ENCODE data around the gene GABPB1. TPM values are rescaled to one million over a fixed set of nuclear protein-coding genes. Genes with fewer than 3 reads are reported as not detected.

Gene GABPB1
- total and polyA plus RNA-seq, 10 of the 15 experiments (the other 5 are each of a cell fraction or from before 2014, with no cell fraction given): 13.9 to 48.2 (median 39.8) TPM

DNA sequence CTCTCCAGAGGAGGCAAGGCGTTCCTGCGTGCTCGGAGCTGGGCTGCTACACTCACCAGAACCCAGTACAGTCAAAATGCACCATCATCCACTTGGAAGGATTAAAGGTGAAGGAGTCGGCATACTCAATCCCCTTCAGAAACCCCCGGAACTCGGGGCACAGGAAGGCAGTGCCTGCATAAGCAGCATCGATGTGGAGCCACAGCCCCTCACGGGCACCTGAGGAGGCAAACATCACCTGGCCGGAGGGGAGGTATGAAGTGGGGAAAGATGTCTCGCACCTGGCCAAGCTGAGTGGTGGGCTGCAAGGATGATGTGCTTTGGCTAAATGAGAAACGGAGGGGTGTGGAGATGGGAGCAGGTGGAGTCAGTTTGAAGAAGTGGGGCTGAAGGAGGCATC, 102.4 kb downstream of the GABPB1 start:
- Histone ChIP-seq H3K4me1 (ENCODE audit: control insufficient read depth, insufficient read depth, low read length) (peaks cover 5% of the 10 kb centered on the region), H3K27ac (ENCODE audit: control insufficient read depth, insufficient read depth) (no peak overlapping the region), H3K4me3 (no peak overlapping the region), H2AFZ (ENCODE audit: control insufficient read depth, low read depth, low read length) (no peak overlapping the region), H4K20me1 (ENCODE audit: control insufficient read depth, insufficient read depth) (no peaks in the 10 kb centered on the region), H3K9ac (ENCODE audit: control insufficient read depth, insufficient read depth, low read length) (no peak overlapping the region), H3K79me2 (ENCODE audit: control insufficient read depth, insufficient read depth, low read length) (no peaks in the 10 kb centered on the region), H3K27me3 (replicated peaks in 1 of 2; ENCODE audit: control insufficient read depth in 2 of 2, insufficient read depth in 2 of 2, low read length in 1 of 2) (no peaks in the 10 kb centered on the region; a peak in 1 of 4 replicates), H3K9me3 (replicated peaks; ENCODE audit: control insufficient read depth, insufficient read depth, low read length) (no peaks in the 10 kb centered on the region), H3K4me2 (ENCODE audit: control insufficient read depth, insufficient read depth) (no peak overlapping the region), H3K36me3 (ENCODE audit: control insufficient read depth in 2 of 2, insufficient read depth in 2 of 2, low read length in 1 of 2) (no peaks in the 10 kb centered on the region)
- ChIA-PET POLR2A (no interaction called here), SMC1A (ENCODE audit: uncharacterized antibody, unreplicated experiment) (no interaction called here), RAD21 (ENCODE audit: unreplicated experiment) (no interaction called here), CTCF (no interaction called here)
- intact Hi-C loops (cut with micrococcal nuclease; ENCODE audit: unreplicated experiment): no loop called here
- BruUV-seq (replicated peaks): no TSS peak
- TF ChIP-seq ATF7 (IDR thresholded peaks at IDR 0.05; ENCODE audit: low read depth): no peak
- no peak for TF ChIP-seq NFYA (IDR thresholded peaks at IDR 0.05; ENCODE audit: borderline replicate concordance, low read depth, low read length)
- 79% methylated on average over 11 of the region's 11 CpGs for WGBS (ENCODE audit: insufficient coverage, insufficient replicate concordance, low lambda C conversion rate, missing lambda C conversion rate)
- ATAC-seq: no peak
- FAIRE-seq: no peak
- DNase-seq (ENCODE audit: low read depth, low spot score): no peak
- in situ Hi-C loops (cut with MboI): no loop called here

DNA sequence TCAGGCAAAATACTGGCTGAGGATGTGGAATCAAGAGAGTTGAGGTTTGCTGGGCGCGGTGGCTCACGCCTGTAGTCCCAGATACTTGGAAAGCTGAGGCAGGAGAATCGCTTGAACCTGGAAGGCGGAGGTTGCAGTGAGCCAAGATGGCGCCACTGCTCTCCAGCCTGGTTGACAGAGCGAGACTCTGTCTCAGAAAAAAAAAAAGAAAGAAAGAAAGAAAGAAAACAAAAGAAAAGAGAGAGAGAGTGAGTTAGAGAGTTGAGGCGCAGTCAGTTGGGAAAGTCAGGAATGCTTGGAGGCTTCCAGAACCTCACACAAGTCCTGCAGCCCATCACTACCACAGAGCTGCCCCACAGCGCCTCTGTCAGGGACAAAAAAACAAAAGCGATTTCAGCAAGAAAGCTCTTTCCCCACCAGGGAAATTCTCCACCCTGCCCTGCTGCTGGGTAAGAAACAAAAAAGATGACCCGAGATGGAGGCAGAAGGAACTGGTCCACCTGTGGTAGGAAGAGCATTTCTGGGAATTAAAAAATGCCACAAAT, 103.3 kb downstream of the GABPB1 start:
- WGBS (ENCODE audit: insufficient coverage, insufficient replicate concordance, low lambda C conversion rate, missing lambda C conversion rate): 73% methylated on average over 11 of the region's 11 CpGs
- Histone ChIP-seq H3K36me3 (ENCODE audit: control insufficient read depth in 2 of 2, insufficient read depth in 2 of 2, low read length in 1 of 2) (no peaks in the 10 kb centered on the region), H3K9me3 (replicated peaks; ENCODE audit: control insufficient read depth, insufficient read depth, low read length) (no peaks in the 10 kb centered on the region), H3K9ac (ENCODE audit: control insufficient read depth, insufficient read depth, low read length) (no peak overlapping the region), H3K4me1 (ENCODE audit: control insufficient read depth, insufficient read depth, low read length) (peaks cover 8% of the 10 kb centered on the region), H3K79me2 (ENCODE audit: control insufficient read depth, insufficient read depth, low read length) (no peaks in the 10 kb centered on the region), H2AFZ (ENCODE audit: control insufficient read depth, low read depth, low read length) (no peak overlapping the region), H3K27me3 (replicated peaks in 1 of 2; ENCODE audit: control insufficient read depth in 2 of 2, insufficient read depth in 2 of 2, low read length in 1 of 2) (no peaks in the 10 kb centered on the region; a peak in 1 of 4 replicates), H3K4me2 (ENCODE audit: control insufficient read depth, insufficient read depth) (no peak overlapping the region), H3K27ac (ENCODE audit: control insufficient read depth, insufficient read depth) (no peak overlapping the region), H3K4me3 (no peak overlapping the region), H4K20me1 (ENCODE audit: control insufficient read depth, insufficient read depth) (no peaks in the 10 kb centered on the region)
- in situ Hi-C loops (cut with MboI): no loop called here
- RAD21 ChIA-PET (ENCODE audit: unreplicated experiment): no interaction called here
- DNase-seq (ENCODE audit: low read depth, low spot score) (no peak), FAIRE-seq (no peak), ATAC-seq (no peak)
- SMC1A ChIA-PET (ENCODE audit: uncharacterized antibody, unreplicated experiment): interaction anchor here (1.1 kb wide), 3 partner anchors 17 to 64 kb away, joined by 3 read pairs; no protein-coding TSS in a partner anchor
- CTCF ChIA-PET: interaction anchor here (1.0 to 1.7 kb wide), 2 partner anchors 17 to 64 kb away, joined by 4 read pairs; no protein-coding TSS in a partner anchor
- BruUV-seq (replicated peaks): no TSS peak
- POLR2A ChIA-PET: no interaction called here
- no peak for TF ChIP-seq ASH2L (IDR thresholded peaks at IDR 0.05; ENCODE audit: borderline replicate concordance, low read depth)
- intact Hi-C loops (cut with micrococcal nuclease; ENCODE audit: unreplicated experiment): no loop called here

All from GM12878 (cell line).